MCF 10A (cell line): Measurements from ENCODE around the gene SEMA3C. TPM values are rescaled to one million over a fixed set of nuclear protein-coding genes. Genes with fewer than 3 reads are reported as not detected.

Experiments used
- BruUV-seq: library from RNA; stranded (reverse); fragments of 400-500 nt; replicated peaks from 2 replicates; lab custom pipeline; 2021; lab: Mats Ljungman, UMichigan
- CTCF ChIA-PET: fragments of 300-600 bp; sonication (Branson Sonifier 250); formaldehyde crosslinking; extraction: SDS; loops from one replicate; lab custom pipeline; 2021; ENCODE audit warnings: antibody characterized with exemption, inconsistent platforms; lab: Yijun Ruan, JAX
- POLR2A ChIA-PET: fragments of 300-600, 350-650 bp; sonication (Branson Sonifier 250); formaldehyde crosslinking; extraction: SDS; loops from one replicate; lab custom pipeline; 2020; ENCODE audit warnings: antibody characterized with exemption, inconsistent platforms; lab: Yijun Ruan, JAX
- DNase-seq: peaks from one replicate; pipeline ENCODE4 v3.0.0-alpha.2; 2018; ENCODE audit not compliant: unreplicated experiment
- H3K27ac Mint-ChIP-seq: one replicate; pipeline ENCODE4 v1.8.0; 2022; ENCODE audit warnings: mild to moderate bottlenecking, low read depth, mixed read lengths; ENCODE audit not compliant: unreplicated experiment
- H3K27me3 Mint-ChIP-seq: one replicate; pipeline ENCODE4 v1.8.0; 2022; ENCODE audit warnings: mixed read lengths; ENCODE audit not compliant: insufficient read depth, unreplicated experiment
- H3K36me3 Mint-ChIP-seq: one replicate; pipeline ENCODE4 v1.8.0; 2022; ENCODE audit warnings: mild to moderate bottlenecking, moderate library complexity, mixed read lengths; ENCODE audit not compliant: insufficient read depth, unreplicated experiment
- H3K4me1 Mint-ChIP-seq: one replicate; pipeline ENCODE4 v1.8.0; 2022; ENCODE audit warnings: mixed read lengths; ENCODE audit not compliant: insufficient read depth, unreplicated experiment
- H3K4me3 Mint-ChIP-seq: one replicate; pipeline ENCODE4 v1.8.0; 2022; ENCODE audit warnings: mild to moderate bottlenecking, moderate library complexity, mixed read lengths; ENCODE audit not compliant: unreplicated experiment
- H3K9me3 Mint-ChIP-seq: one replicate; pipeline ENCODE4 v1.8.0; 2022; ENCODE audit warnings: mixed read lengths; ENCODE audit not compliant: unreplicated experiment
- CTCF ChIP-seq: fragments of 200-600 bp; IDR thresholded peaks from one replicate; pipeline ENCODE4 v1.8.0; 2022; ENCODE audit warnings: antibody characterized with exemption, mild to moderate bottlenecking; ENCODE audit not compliant: unreplicated experiment
- intact Hi-C: fragments of 100-400 bp; cut with micrococcal nuclease; formaldehyde crosslinking; loops from 2 replicates; pipeline ENCODE4 v1.14.1; 2022
- total RNA-seq: library from RNA; stranded (reverse); gene quantifications from 2 replicates; pipeline ENCODE4 v1.2.3, GENCODE V29; 2022

Gene SEMA3C
- total RNA-seq, 1 experiment from 2014 or later, result 140 TPM

GRCh38 chr7:80882213-80882801 is 36.5 kb downstream of the SEMA3C start:
- CTCF ChIA-PET, result interaction anchor here (0.6 to 1.6 kb wide), 3 partner anchors 18 to 33 kb away, joined by 4 read pairs; no protein-coding TSS in a partner anchor
- no peak for TF ChIP-seq CTCF
- Mint-ChIP-seq H3K36me3 (peaks cover 25% of the 10 kb centered on the region), H3K27ac (peak overlapping the region; percentile 10), H3K9me3 (no peaks in the 10 kb centered on the region), H3K4me3 (no peak overlapping the region), H3K4me1 (peaks cover 35% of the 10 kb centered on the region), H3K27me3 (no peaks in the 10 kb centered on the region)
- BruUV-seq, result no TSS peak
- intact Hi-C loops, result no loop called here
- no peak for DNase-seq
- POLR2A ChIA-PET, result interaction anchor here (0.8 to 6.4 kb wide), 8 partner anchors 12 to 59 kb away, joined by 4 to 70 read pairs (median 14); partner anchors contain the start of gene SEMA3C

GRCh38 chr7:80881351-80881900 is 37.4 kb downstream of the SEMA3C start:
- BruUV-seq, result no TSS peak
- H3K36me3 Mint-ChIP-seq, result peaks cover 32% of the 10 kb centered on the region
- no peak for TF ChIP-seq CTCF
- ChIA-PET POLR2A (interaction anchor here (1.1 to 6.4 kb wide), 5 partner anchors 22 to 54 kb away, joined by 4 to 70 read pairs (median 8); partner anchors contain the start of gene SEMA3C), CTCF (interaction anchor here (1.6 kb wide), 1 partner anchor 17 kb away, joined by 4 read pairs; no protein-coding TSS in a partner anchor)
- H3K4me1 Mint-ChIP-seq, result peaks cover 42% of the 10 kb centered on the region
- no peak for DNase-seq
- intact Hi-C loops, result no loop called here
- no peaks in the 10 kb centered on the region for H3K27me3 Mint-ChIP-seq
- H3K9me3 Mint-ChIP-seq, result no peaks in the 10 kb centered on the region
- peak overlapping the region; percentile 68 for H3K27ac Mint-ChIP-seq
- no peak overlapping the region for H3K4me3 Mint-ChIP-seq

GRCh38 chr7:80879849-80880248 is 39.0 kb downstream of the SEMA3C start:
- no peaks in the 10 kb centered on the region for H3K27me3 Mint-ChIP-seq
- no peak for DNase-seq
- ChIA-PET POLR2A (interaction anchor here (0.7 to 1.6 kb wide), 3 partner anchors 22 to 69 kb away, joined by 3 to 4 read pairs (median 3); no protein-coding TSS in a partner anchor), CTCF (interaction anchor here (0.6 kb wide), 1 partner anchor 84 kb away, joined by 3 read pairs; no protein-coding TSS in a partner anchor)
- H3K4me3 Mint-ChIP-seq, result no peak overlapping the region
- intact Hi-C loops, result no loop called here
- BruUV-seq, result no TSS peak
- H3K27ac Mint-ChIP-seq, result no peak overlapping the region
- no peaks in the 10 kb centered on the region for H3K9me3 Mint-ChIP-seq
- TF ChIP-seq CTCF, result no peak
- peaks cover 42% of the 10 kb centered on the region for H3K4me1 Mint-ChIP-seq
- peaks cover 42% of the 10 kb centered on the region for H3K36me3 Mint-ChIP-seq

- Mint-ChIP-seq H3K4me1 (peaks cover 35% of the 10 kb centered on the region), H3K27ac (peak overlapping the region; percentile 4), H3K4me3 (no peak overlapping the region), H3K9me3 (no peaks in the 10 kb centered on the region), H3K36me3 (peaks cover 62% of the 10 kb centered on the region), H3K27me3 (no peaks in the 10 kb centered on the region)
- intact Hi-C loops, result no loop called here
- CTCF ChIA-PET, result no interaction called here
- TF ChIP-seq CTCF, result no peak
- no peak for DNase-seq
- no TSS peak for BruUV-seq
- POLR2A ChIA-PET, result interaction anchor here (0.7 to 2.4 kb wide), 5 partner anchors 12 to 64 kb away, joined by 3 to 8 read pairs (median 3); partner anchors contain the start of gene SEMA3C
Observed at GRCh38 chr7:80876894-80877414, 41.9 kb downstream of the SEMA3C start.
